ENCODE data around the gene GPAT2.
"Not testable (repeated sequence)": the region's sequence is repeated elsewhere in the genome, so short reads cannot be mapped to it uniquely, and the experiment has no call there.

DNA sequence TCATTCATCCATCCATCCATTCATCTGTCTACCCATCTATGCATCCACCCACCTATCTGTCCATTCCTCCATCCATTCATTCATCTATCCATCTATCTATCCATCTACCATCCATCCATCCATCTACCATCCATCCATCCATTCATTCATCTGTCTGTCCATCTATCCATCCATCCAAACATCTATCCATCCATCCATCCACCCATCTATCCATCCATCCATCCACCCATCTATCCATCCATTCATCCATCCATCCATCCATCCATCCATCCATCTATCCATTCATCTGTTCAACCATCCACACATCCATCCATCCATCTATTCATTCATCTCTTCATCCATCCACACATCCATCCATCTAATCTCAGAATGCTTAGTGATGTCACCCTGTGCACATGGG, 30.0 kb upstream of the GPAT2 start:
- TF ChIP-seq, protein P1, sequence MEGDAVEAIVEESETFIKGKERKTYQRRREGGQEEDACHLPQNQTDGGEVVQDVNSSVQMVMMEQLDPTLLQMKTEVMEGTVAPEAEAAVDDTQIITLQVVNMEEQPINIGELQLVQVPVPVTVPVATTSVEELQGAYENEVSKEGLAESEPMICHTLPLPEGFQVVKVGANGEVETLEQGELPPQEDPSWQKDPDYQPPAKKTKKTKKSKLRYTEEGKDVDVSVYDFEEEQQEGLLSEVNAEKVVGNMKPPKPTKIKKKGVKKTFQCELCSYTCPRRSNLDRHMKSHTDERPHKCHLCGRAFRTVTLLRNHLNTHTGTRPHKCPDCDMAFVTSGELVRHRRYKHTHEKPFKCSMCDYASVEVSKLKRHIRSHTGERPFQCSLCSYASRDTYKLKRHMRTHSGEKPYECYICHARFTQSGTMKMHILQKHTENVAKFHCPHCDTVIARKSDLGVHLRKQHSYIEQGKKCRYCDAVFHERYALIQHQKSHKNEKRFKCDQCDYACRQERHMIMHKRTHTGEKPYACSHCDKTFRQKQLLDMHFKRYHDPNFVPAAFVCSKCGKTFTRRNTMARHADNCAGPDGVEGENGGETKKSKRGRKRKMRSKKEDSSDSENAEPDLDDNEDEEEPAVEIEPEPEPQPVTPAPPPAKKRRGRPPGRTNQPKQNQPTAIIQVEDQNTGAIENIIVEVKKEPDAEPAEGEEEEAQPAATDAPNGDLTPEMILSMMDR (IDR thresholded peaks at IDR 0.05) = not testable (repeated sequence)
- not testable (repeated sequence) for TF ChIP-seq POLR2A (IDR thresholded peaks at IDR 0.05)

All from right lobe of liver (tissue), 4 donors.